ENCODE results near the gene PHLDB3.

Gene PHLDB3

DNA sequence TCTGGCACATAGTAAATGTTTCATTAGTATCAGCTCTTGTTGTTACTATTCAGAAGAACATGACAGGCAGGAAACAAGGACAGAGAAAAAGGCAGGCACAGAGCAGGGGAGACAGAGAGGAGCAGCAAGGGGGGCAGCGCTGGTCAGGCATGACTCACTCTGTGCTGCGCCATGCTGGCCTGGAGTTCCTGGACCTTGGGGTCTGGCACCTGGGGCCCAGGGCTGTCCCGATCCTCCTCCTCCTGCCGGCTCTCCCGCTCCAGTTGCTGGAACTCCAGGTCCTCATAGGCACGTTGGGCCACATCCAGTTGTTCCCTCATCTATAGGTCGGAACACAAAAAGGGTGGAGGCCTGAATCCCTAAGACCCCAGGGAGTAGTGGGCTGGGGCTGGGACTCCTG is 7.6 kb downstream of the PHLDB3 start:
- DNase-seq = no peak

DNA sequence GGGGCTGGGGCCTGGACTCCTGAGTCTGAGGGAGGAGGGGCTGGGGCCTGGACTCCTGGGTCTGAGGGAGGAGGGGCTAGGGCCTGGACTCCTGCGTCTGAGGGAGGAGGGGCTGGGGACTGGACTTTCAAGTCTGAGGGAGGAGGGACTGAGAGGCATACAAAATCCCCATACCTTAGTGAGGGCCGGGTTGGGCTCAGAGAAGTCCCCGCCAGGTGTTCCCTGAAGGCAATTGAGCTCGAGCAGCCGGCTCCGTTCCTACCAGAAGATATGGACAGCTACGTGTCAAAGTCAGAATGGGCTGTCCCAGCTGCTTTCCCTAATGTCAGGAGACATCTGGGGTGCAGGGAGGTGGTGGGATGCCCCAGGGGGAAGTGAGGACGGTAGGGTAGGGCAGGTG is 9.5 kb downstream of the PHLDB3 start:
- DNase-seq = no peak

DNA sequence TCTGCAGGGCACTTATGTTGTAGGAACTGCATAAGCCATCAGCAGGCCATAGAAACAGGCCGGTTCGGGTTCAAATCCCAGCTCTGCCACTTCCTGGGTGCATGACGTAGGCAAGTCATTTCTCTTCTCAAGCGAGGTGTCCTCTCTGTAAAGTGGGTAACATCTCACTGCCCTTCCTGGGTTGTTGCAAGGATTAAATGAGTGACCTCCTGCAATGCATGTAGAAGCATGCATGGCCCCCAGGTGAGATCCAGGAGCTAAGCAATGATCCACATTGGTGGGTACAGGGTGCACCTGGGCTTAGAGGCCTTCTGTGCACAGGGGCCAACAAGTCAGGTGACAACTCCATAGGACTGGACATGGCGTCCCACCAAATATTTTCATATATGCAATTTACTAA is 13.8 kb downstream of the PHLDB3 start:
- DNase-seq = no peak

DNA sequence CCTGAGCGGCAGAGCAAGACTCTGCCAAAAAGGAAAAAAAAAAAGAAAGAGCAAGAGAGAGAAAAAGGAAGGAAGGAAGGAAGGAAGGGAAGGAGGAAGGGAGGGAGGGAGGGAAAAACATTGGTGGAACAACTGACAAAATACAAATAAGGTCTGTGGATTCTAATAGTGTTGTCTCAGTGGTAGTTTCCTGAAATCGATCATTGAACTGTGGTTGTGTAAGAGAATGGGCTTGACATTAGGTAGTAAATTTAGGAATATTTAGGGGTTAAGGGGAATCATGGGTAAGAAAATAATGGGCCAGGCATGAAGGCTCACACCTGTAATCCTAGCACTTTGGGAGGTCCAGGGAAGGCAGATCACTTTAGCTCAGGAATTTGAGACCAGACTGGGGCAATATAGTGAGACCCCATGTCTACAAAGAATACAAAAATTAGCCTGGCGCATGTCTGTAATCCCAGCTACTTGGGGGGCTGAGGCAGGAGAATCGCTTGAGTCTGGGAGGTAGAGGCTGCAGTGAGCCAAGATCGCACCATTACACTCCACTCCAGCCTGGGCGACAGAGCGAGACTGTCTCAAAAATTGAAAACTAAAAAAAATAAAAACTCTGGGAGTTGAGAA is 14.5 kb downstream of the PHLDB3 start:
- DNase-seq = no peak

DNA sequence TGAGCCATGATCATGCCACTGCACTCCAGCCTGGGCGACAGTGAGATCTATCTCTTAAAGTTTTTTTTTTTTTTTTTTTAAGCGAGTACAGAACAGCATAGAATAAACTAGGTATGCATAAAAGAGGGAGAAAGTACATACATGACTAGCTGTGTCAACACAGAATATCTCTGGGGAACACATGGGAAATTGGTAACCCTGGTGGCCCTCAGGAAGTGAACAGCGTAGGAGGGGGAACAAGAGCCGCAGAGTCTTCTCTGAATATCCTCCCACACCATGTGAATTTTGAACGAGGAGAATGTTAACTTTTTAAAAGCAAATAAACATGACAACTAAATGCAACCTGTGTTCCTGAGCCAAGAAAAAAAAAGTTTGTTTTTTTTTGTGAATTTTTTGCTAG is 15.2 kb downstream of the PHLDB3 start:
- DNase-seq = no peak

DNA sequence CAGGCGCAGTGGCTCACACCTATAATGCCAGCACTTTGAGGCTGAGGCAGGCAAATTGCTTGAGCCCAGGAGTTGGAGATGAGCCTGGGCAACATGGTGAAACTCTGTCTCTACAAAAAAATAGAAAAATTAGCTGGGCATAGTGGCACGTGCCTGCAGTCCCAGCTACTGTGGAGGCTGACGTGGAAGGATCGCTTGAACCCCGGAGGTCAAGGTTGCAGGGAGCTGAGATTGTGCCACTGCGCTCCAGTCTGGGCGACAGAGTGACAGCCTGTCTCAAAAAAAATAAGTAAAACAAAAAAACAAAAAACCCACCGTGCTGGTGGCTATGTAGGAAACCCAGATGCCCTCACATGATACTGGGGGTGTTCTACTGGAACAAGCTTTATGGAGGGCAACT is 16.4 kb downstream of the PHLDB3 start:
- no peak for DNase-seq

DNA sequence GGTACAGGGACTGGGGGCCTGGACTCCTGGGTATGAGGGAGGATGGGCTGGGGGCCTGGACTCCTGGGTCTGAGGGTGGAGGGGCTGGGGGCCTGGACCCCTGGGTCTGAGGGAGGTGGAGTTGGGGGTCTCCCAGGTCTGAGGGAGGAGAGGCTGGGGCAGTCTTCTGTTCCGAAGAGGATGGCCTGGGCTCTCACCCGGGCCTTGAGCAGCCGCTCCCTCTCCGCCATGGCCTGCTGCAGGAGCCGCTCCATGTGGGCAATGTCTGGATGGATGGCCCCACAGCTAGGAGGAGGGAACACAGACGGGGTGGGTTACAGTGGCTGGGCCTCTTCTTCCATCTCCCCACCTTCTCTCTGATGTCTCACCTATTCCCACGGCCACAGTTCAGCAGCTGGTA is 18.1 kb downstream of the PHLDB3 start:
- no peak for DNase-seq

DNA sequence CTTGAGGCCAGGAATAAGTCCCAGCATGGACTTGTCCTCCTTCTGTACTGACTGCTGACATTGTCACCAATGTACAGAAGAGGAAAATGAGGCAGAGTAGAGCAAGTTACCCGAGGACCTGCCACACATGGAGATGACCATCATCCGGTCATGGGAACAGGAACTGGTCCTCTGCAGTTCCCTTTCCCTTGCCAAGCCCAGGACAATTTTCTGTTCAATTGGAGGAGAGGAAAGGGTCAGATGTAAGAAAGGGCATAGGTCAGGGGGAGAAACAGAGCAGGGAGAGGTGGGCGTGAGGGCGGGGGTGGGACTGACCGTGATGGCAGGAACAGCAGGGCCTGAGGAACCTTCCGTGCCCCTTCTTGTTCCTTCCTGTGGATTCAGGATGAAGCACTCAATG is 18.6 kb downstream of the PHLDB3 start:
- no peak for DNase-seq

DNA sequence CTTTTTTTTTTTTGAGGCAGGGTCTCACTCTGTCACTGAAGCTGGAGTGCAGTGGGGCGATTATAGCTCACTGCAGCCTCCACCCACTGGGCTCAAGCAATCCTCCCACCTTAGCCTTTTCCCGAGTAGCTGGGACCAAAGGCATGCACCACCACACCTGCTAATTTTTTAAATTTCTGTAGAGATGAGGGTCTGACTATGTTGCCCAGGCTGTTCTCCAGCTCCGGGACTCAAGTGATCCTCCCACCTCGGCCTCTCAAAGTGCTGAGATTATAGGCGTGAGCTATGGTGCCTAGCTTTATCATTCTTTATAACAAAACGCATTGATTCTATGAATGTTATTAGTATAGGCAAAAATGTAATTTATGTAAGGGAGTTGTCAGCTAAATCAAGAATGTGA is 21.3 kb downstream of the PHLDB3 start:
- DNase-seq = no peak

DNA sequence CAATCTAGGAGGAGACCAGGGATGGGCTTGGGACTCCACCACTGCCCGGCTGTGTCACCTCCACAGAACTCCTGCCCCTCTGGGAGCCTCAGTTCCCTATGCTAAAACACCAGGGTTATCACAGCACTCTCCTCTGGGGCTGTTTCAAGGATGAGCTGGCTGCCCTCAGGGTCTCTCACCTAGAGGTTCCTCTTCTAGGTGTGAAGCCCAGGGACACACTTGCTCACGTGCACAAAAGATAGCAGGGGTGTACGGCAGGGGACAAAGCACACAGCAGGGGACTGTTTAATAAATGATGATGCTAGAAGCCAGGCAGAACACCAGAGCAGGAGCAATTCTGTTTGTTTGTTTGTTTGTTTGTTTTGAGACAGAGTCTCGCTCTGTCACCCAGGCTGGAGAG is 22.4 kb downstream of the PHLDB3 start:
- DNase-seq = no peak

DNA sequence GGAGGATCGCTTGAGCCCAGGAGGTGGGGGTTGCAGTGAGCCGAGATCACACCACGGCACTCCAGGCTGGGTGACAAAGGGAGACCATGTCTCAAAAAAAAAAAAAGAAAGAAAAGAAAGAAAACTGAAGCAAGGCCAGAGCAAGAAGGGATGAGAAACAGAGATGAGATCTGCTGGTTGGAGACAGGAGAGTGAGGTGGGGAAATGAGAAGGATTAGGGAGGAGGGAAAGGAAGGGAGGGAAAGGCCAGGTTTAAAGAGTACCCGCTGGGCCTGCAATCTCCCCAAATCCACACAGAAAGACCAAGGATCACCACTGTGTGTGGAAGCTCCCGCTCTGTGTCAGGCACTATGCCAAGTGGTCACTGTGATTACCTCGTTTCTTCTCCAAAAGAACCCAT is 22.8 kb downstream of the PHLDB3 start:
- no peak for DNase-seq

DNA sequence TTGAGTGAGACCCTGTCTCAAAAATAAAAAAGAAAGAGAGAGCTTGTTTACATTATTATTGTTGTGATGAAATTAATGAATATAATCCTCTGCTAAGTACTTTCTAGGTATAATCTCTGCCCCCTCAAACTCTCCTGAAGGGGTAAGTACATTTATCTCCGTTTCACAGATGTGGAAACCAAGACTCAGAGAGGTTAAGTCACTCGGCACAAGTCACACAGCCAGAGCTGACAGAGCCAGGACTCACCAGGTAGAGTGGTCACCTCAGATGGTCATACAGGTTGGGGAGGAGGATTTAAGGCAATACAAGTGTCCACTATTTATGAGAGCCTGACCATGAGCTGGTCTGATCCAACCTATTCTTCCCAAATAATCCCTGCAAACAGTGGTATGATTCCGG is 24.0 kb downstream of the PHLDB3 start:
- no peak for DNase-seq

DNA sequence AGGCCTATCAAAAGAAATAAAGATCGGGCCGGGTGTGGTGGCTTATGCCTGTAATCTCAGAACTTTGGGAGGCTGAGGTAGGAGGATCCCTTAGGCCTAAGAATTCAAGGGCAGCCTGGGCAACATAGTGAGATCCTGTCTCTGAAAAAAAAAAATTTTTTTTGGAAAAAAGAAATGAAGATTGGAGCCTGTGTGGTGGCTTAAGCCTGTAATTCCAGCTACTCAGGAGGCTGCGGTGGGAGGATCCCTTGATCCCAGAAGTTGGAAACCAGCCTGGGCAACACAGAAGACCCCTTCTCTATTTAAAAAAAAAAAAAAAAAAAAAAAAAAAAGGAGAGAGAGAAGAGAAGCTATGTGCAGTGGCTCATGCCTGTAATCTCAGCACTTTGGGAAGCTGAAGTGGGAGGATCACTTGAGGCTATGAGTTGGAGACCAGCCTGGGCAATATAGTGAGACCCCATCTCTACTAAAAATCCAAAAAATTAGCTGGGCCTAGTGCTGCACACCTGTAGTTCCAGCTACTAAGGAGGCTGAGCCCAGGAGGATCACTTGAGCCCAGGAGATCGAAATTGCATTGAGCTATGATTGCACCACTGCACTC is 24.5 kb downstream of the PHLDB3 start:
- no peak for DNase-seq

DNA sequence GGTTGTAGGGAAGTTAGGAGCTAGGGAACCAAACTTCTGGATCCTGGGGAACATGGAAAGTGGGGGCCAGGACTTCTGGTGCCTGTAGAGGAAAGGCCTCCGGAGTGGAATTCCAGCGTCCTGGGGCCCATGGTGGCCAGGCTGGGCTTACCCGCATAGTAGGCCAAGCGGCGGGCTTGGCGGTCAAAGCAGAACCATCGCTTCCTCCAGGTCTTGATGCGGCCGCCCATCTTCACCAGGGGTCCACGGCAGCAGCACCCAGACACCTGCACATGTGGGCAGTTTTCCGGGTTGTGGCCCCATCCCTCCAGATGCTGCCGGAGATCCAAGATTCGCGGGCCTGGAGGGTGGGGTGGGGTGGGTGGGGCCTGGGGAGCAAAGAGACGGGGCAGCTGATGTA is 25.3 kb downstream of the PHLDB3 start:
- no peak for DNase-seq

DNA sequence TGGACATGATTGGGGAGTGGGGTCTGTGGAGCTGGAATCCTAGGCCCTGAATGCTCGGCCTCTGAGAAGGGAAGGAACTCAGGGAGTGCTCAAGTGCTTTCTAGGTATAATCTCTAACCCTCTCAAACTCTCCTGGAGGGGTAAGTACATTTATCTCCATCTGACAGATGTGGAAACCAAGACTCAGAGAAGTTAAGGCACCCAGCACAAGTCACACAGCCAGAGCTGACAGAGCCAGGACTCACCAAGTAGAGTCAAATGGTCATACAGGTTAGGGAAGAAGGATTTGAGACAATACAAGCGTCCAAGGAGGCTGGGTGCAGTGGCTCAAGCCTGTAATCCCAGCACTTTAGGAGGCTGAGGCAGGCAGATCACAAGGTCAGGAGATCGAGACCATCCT is 26.2 kb downstream of the PHLDB3 start:
- DNase-seq = no peak

DNA sequence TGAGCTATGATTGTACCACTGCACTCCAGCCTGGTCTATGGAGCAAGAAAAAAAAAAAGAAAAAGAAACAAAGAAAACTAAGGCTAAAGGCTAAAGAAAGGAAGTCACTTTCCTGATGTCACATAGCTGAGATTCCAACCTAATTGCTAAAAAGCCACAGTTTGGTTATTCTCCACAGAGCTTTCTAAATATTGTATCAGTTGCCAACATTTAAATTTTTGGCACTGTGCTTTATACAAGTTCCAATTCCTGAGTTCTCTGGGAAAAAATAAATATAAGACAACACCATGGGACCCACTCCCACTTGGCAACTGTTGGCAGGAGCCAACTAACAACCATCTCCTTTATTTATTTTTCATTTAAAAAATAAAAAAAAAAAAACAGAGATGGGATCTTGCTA is 27.9 kb downstream of the PHLDB3 start:
- no peak for DNase-seq

DNA sequence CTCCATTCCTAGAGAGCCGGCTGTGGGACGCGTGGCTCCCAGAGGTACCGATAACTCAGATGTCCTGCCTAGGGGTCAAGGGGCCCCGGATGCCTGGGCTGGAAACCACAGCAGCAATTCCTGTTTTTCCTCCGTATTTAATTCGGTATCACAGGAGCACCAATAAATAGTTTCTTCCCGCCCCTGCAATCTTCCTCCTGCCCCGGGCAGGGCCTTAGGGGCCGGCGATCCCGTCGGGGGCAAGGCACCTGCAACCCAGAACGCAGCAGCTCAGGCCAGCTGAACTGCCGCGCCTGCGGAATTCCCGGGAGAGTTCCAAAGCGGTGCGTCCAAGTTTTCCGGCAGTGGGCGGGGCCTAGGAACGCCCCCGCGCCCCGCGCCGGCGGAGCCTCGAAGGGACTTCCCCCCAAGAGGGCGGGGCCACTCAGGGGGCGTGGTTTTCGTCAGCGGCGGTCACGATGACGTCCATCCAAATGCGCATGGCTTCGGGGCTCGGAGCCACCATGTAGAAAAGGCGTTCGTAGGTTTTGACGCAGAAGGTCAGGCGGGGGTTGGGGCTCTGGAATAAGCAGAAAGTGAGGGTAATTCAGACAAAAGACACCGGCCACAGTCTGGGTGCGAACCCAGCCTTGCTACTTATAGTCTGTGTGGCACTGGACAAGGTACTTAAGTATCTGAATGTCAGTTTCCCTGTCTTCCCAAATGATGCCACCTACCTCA is 29.4 kb downstream of the PHLDB3 start:
- DNase-seq = peak; percentile 97

DNA sequence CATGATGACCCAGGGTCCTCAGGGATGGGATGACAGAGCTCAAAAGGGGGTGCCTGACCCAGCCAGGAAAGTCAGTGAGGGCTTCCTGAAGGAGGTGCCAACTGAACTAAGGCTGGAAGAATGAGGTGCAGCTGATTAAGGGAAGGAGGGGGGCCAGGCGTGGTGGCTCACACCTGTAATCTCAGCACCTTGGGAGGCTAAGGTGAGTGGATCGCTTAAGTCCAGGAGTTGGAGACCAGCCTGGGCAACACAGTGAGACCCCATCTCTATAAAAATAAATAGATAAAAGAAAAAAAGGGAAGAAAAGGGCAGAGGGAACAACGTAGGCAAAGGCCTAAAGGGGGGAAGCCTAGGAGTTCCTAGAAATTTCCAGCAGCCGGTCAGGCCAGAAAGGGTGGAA is 30.1 kb downstream of the PHLDB3 start:
- DNase-seq = no peak

DNA sequence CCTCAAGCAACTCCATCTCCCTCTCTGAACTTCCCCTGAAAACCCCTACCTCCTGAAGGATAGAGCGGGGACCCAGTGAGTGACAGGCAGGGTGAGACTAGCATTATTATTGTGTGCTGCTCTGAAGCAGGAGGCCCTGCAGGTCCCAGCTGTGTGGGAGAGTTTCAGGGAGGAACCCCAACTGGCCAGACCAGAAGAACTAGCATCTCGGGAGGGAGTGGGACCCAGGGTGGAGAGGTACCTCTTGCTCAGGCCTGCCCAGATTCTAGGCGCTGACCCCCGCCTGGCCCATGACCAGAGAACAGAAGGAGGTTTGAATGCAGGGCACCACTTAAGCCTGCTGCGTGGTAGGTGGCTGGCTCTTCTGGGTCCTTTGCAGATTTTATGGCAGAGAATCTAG is 33.5 kb downstream of the PHLDB3 start:
- no peak for DNase-seq

DNA sequence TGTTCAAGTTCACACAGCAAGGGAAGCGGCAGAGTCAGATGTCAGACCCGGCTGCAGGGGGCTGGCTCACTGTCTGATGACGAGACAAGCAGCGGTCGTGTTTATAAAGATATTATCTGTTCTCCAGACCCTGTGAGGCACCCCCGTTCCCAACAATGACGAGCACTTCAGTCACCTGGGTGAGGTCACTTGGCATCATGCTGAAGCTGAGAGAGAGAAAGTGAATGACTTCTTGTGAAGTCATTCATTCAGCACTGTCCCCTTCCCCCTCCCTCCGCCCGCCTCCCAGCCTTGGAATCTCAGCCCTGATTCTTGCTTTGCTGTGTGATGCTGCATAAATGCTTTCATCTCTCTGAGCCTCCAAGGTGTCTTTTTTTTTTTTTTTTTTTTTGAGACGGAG is 34.3 kb downstream of the PHLDB3 start:
- DNase-seq = peak; percentile 26

DNA sequence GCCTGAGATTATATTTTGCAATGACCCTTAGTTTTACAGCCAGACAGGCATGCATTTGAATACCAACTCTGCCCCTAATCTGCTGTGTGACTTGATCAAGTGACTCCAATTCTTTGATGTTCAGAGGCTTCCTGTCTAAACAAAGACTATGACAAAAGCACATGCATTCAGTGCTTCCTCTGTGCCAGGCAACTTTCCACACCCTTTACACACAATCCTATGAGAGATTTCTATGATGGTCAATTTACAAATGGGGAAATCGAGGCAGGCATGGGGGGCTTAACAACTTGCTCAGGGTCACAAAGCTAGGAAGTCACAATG is 35.4 kb downstream of the PHLDB3 start:
- DNase-seq = no peak

DNA sequence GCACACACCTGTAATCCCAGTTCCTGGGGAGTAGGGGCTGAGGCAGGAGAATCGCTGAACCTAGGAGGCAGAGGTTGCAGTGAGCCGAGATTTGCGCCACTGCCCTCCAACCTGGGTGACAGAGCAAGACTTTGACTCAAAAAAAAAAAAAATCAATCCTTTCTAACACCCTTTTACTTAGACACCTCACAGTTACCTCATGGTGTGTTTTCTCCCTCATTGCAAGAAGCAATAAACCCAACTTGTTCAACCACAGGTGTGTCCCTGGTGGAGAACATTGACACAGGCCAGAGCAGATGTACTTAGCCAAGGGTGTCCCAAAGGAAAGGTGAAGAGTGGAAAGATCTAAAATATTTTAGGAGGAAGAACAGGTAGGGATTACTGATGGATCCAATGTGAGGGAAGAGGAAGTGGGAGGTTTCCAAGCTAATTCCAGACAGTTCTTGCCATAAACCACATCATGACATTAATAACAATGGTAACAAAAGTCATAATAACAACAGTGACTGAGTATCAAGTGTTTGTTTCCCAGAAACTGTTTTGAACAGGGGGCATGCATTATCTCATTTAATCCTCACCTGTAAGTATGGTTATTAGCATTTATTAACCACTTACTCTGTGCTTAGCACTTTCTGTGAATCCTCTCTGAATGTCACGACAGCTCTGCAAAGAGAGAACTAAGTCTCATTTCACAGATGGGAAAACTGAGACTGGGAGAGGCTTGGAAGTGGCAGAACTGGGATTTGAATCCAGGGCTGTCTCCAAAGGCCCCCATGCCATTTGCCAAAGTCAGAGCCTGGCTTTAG is 36.0 kb downstream of the PHLDB3 start:
- DNase-seq = no peak

DNA sequence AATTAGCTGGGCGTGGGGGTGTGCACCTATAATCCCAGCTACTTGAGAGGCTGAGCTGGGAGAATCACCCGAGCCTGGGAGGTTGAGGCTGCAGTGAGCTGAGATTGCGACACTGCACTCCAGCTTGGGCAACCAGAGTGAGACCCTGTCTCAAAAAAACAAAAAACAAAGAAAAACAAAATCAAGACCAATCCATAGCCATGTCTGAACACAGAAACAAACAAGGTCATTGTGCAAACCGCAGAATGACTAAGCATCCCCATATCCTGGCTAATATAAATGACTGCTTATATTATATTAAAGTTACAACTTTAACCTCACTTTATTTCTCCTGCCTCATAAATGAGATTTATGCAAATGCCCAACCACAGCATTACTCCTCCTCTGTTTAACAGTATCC is 36.8 kb downstream of the PHLDB3 start:
- DNase-seq = no peak

DNA sequence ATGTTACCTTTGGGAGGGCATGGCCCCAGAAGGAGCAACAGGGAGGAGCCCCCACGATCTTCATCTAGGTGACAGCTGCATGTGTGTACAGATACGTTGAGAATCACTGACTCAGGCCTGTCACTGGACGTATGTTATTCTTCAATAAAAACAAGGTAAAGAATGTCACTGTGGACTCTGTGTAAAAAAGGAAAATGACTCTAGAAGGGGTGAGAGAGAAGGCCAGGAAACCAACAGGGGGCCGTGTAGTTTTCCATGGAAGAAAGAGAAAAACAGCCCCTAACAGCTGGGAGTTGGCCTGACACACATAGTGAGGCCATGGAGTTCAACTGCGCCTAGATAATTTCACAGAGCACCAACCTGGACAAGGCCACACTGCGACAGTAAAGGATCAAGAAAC is 37.3 kb downstream of the PHLDB3 start:
- no peak for DNase-seq
